HFF-Myc (cell line): Measurements from ENCODE around the gene ZNF81.
"Not testable (repeated sequence)": the region's sequence is repeated elsewhere in the genome, so short reads cannot be mapped to it uniquely, and the experiment has no call there.

Experiments
- DNase-seq: peaks from one replicate; pipeline ENCODE4 v3.0.0-alpha.2; 2011; ENCODE audit warnings: low read depth; ENCODE audit errors: extremely low read depth
- H3K4me3 ChIP-seq: replicated peaks from 2 replicates; pipeline ENCODE4 v1.5.1; 2011; ENCODE audit warnings: low read depth, mild to moderate bottlenecking, control low read depth, low read length
- TF ChIP-seq, protein P1 (sequence below): IDR thresholded peaks from 2 replicates; pipeline ENCODE4 v1.5.1; 2012; ENCODE audit warnings: mild to moderate bottlenecking, low read depth, low read length, control low read depth; ENCODE audit errors: missing control alignments

ZNF81 gene

DNA sequence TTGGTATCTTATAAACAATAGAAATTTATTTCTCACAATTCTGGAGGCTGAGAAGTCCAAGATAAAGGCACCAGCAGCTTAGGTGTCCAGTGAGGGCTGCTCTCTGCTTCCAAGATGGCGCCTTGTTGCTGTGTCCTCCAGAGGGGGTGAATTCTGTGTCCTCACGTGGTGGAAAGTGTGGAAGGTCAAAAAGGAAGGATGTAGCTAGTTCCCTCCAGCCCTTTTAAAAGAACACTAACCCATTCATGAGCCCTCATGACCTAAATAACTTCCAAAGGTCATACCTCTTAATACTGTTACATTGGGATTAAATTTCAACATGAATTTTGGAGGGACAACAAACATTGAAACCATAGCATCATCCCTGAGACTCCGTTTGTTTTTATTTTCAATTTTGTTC is 48.8 kb downstream of the ZNF81 start:
- H3K4me3 ChIP-seq = no peak overlapping the region
- no peak for DNase-seq
- TF ChIP-seq, protein P1, sequence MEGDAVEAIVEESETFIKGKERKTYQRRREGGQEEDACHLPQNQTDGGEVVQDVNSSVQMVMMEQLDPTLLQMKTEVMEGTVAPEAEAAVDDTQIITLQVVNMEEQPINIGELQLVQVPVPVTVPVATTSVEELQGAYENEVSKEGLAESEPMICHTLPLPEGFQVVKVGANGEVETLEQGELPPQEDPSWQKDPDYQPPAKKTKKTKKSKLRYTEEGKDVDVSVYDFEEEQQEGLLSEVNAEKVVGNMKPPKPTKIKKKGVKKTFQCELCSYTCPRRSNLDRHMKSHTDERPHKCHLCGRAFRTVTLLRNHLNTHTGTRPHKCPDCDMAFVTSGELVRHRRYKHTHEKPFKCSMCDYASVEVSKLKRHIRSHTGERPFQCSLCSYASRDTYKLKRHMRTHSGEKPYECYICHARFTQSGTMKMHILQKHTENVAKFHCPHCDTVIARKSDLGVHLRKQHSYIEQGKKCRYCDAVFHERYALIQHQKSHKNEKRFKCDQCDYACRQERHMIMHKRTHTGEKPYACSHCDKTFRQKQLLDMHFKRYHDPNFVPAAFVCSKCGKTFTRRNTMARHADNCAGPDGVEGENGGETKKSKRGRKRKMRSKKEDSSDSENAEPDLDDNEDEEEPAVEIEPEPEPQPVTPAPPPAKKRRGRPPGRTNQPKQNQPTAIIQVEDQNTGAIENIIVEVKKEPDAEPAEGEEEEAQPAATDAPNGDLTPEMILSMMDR = no peak

DNA sequence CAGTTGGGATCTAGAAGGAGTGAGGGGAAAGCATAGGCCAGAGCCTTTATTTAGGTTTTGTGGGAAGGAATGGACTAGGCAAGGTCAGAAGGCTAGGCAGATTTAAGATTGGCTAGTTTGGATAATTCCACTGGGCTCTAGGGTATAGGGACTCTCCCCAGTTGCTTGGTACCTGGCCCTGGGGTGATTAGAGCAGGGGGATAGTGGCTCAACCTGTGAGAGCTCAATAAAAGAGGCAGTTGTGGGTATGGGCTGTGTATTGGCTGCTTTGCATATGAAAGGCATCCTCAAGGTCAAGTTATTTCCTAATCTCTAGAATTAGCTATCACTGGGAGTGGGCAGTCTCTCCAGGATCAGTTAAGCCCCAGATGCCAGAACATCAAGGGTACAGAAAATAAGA is 61.3 kb downstream of the ZNF81 start:
- TF ChIP-seq, protein P1 = no peak
- DNase-seq = no peak
- H3K4me3 ChIP-seq = no peak overlapping the region

DNA sequence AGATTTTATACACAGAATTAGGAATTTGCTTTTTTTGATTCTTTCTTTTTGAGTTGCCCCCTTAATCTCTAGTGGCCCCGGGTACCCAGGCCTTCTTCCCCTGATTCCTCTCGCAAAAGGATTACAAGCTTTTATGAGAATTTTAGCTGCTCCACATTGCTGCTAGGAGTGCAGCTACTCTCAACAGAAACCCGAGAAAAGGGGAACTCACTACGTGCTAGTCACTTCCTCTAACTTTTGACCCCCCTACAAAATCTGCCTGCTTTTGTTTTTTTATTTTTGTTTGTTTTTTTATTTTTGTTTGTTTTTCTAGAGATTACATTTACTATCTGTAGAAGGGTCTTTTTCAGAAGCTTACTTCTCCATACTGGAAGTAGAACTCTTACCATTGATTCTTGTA is 64.1 kb downstream of the ZNF81 start:
- TF ChIP-seq, protein P1 = no peak
- DNase-seq = no peak
- H3K4me3 ChIP-seq = no peak overlapping the region

DNA sequence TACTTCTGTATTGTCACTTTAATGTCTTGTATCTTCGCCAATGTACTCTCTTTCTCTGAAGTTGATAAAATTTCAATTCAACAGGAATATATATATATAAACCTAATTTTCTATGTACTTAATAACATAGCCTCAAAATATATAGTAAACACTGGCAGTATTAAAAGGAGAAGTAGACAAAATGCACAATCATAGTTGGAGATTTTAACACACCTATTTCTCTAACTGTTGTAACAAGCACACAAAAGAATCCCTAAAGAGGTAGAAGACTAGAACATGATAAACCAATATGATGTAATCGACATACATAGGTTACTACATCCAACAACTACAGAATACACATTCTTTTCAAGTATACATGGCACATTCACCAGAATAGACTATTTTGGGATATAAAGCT is 65.5 kb downstream of the ZNF81 start:
- no peak for DNase-seq
- no peak overlapping the region for H3K4me3 ChIP-seq
- TF ChIP-seq, protein P1 = no peak

DNA sequence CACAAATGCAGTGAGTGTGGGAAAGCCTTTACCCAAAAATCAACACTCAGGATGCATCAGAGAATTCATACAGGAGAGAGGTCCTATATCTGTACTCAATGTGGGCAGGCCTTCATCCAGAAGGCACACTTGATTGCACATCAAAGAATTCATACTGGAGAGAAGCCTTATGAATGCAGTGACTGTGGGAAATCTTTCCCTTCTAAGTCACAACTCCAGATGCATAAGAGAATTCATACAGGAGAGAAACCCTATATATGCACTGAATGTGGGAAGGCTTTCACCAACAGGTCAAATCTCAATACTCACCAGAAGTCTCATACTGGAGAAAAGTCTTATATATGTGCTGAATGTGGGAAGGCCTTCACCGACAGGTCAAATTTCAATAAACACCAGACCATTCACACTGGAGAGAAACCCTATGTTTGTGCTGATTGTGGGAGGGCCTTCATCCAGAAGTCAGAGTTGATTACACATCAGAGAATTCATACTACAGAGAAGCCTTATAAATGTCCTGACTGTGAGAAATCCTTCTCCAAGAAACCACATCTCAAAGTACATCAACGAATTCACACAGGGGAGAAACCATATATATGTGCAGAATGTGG is 79.3 kb downstream of the ZNF81 start:
- no peak for DNase-seq
- no peak overlapping the region for H3K4me3 ChIP-seq
- TF ChIP-seq, protein P1 = no peak

GRCh38 chrX:47918274-47918673 is 81.6 kb downstream of the ZNF81 start:
- no peak for DNase-seq
- no peak overlapping the region for H3K4me3 ChIP-seq
- TF ChIP-seq, protein P1 = no peak

- no peak overlapping the region for H3K4me3 ChIP-seq
- DNase-seq = no peak
- TF ChIP-seq, protein P1 = no peak
Observed at GRCh38 chrX:47927212-47927611, 90.5 kb downstream of the ZNF81 start.

GRCh38 chrX:47931970-47932369 is 95.3 kb downstream of the ZNF81 start:
- not testable (repeated sequence) for DNase-seq, H3K4me3 ChIP-seq
